ENCODE measurements around the gene PDZD2.

Gene PDZD2

DNA sequence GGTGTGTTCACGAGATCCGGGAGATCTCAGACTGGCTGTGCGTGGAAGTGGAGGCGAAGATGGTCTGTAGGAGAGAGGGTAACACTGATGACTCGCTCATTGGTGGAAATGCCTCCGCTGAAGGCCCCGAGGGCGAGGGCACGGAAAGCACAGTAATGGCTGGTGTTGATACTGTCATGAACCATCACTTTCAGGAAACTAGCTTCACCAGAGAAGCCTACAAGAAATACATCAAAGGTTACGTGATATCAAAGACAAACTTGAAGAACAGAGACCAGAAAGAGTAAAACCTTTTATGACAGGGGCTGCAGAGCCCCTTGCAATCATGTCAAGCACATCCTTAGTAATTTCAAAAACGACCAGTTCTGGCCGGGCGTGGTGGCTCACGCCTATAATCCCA is 269.5 kb downstream of the PDZD2 start:
- FAIRE-seq, result peak; percentile 60

DNA sequence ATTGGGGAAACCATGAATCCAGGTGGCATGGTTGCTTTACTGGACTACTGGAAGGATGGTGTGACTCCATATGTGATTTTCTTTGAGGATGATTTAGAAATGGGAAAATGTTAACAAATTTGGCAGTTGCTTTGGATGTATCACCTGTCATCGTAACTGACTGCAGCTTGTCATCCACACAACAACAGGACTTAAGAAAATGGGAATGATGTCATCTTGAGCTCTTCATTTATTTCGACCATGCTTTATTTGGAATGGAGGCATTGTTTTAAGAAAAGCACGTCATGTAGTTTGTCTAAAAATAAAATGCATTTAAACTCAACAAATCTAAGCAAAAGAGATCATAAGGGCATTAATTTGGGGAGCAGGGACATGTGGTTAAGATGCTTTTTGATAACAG is 270.1 kb downstream of the PDZD2 start:
- DNase-seq (ENCODE audit: insufficient read length, low spot score), result no peak

More for the DNA sequence above, 269.5 kb downstream of the PDZD2 start:
- no peak for DNase-seq (ENCODE audit: insufficient read length, low spot score)

DNA sequence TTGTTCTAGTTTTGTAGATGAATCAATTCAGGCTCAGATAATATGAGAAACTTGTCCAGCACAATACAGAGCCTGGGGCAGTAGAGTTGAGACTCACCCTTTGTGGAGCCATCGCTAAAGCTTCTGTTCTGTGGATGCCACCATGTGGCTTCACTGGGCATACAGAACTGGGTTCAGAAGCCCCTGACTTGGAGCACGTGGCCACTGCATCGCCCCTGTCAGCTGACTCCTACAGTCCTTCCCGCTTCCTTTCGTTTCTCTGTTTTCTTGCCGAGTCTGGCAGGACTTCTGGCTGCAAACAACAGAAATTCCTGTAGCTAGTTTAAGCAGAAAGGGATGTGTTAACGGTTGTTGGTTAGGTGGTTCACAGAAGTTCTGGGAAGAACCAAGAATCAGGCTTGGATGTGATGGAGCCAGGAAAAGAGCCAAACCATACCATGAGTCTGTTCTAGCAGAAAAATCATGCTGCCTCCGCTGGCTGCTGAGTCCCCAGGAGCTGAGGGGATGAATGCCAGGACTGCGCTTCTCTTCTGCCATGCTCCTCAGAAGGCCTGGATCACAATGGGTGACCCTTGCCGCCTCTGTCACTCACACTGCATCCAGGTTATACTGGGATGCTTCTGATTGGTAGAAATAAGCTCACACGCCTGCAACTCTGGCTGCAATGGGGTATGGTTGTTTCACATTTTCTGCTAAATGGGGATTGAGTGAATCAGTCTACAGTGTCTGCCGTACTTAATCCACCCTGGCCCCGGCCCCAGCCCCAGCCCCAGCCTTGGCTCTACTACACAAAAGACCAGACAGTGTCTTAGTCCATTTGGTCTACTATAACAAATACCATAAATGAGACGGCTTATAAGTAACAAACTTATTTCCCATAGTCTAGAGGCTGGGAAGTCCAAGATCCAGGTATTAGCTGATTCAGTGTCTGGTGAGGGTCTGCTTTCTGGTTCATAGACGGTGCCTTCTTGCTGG is 272.6 kb downstream of the PDZD2 start:
- DNase-seq (ENCODE audit: insufficient read length, low spot score) (no peak), FAIRE-seq (no peak)

More for the DNA sequence above, 270.1 kb downstream of the PDZD2 start:
- peak; percentile 86 for FAIRE-seq

DNA sequence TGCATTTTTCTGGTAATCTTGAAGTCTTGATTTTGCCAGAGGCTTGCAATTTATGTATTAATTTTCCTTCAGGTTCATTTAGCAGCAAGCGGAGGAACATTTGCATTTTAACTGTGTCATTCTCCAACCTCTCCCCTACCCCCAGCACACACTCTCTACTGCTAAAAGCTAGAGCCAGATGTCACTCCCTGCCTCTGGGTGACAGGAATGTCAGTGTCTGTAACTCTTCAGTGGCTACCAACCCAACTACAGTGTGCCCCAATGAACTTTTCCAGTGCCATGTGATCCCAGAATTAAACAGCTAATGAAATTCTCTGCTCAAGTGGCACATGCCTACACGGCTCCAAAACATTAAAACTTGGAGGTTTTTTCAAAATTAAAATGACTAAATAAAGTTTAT is 274.9 kb downstream of the PDZD2 start:
- no peak for FAIRE-seq
- no peak for DNase-seq (ENCODE audit: insufficient read length, low spot score)

DNA sequence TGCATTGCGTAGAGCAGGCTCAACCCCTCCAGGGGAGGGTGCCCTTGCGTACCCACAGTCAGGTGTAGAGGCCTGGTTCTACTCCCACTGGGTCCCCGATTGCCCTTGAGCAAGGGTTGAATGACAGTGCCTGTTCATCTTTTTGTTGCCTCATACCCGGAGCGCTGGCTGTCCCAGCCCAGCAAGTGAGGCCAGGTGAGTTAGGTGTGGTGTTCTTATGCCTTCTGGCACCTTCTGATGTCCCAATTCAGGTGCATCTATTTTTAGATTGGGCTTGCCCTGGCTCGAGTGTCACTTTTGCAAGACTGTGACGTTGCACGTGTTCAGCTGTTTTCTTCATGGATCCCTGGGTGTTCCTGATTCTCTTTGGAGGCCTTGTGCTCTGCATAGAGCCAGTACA is 277.4 kb downstream of the PDZD2 start:
- DNase-seq (ENCODE audit: insufficient read length, low spot score) (no peak), FAIRE-seq (peak; percentile 33)

DNA sequence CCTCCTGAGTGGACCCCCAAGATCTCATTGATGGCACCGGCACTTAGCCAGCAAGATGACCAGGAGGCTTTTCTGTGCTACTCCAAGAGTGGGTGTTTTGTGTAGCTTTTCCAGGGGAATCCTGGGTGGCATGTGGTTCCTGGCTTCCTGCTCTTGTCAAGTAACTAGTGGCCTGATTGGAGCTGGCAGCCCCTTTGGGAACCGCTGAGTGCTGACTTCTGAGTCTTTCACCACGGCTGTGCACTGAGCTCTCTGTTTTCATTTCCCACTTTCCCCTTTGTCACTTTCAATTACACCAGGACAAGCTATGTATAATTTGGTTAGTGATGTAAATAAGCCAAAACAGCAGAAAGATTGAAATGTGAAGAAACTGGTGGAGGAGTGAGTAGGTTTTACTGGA is 279.8 kb downstream of the PDZD2 start:
- FAIRE-seq, result no peak
- no peak for DNase-seq (ENCODE audit: insufficient read length, low spot score)

DNA sequence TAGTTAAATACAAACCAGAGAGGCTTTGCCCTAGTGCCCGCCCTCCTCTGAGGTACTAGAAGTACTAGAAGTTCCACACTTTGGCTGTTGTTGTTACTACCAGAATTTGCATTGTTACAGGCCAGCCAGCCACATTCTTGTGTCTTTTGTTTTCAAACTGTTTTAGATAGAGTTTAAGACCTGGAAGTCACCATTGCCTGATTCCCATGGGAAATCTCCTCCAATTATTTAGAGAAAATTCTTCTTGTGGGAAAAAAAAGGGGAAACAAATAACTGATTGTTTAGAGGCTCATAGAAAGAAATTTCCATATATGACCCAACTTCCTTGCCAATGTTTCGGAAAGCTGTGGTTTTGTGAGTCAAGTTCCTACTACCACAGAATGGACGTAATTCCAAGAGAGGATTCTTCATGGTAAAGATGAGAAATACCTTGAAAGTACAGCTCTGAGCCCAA is 282.9 kb downstream of the PDZD2 start:
- DNase-seq (ENCODE audit: insufficient read length, low spot score) (peak; percentile 53), FAIRE-seq (no peak)

GRCh38 chr5:31924005-31924404 is 285.1 kb downstream of the PDZD2 start:
- peak; percentile 76 for FAIRE-seq
- no peak for DNase-seq (ENCODE audit: insufficient read length, low spot score)

DNA sequence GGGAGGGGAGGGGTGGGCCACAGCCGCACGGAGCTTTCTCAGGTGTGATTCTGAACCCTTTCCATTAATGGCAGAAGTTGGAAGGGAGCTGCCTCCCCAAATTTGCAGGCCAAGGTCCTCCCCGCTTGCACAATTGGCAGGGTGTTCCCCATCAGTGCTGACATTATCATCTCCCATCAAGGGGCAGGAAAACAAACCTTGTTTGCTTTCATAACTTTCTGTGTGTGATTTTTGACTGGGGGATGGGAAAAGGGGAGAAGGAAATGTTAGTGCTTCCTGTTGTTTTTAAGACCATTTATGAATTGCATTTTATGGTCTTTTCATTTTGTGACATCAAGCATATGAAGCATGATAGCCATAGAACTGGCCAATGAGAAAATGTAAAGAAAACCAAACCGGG is 292.9 kb downstream of the PDZD2 start:
- DNase-seq (ENCODE audit: insufficient read length, low spot score) (no peak), FAIRE-seq (no peak)

DNA sequence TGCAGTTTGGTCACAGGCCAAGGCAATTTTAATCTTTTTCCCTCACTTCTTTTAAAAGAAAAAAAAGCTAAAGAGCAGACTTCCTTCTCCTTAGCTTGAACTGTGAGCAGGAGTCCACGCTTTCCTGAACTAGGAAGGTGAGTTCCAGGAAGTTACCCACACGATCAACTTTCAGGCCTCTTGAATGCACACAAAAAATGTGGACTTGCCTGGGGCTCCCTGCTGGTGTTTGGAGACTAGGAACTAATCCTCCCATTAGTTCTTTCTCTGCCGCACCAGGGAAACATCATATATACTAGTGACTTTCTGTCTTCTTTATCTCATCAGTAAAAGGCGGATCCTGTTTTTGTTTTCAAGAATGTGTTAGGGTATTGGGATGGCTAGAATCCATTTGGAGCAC is 295.2 kb downstream of the PDZD2 start:
- no peak for FAIRE-seq
- DNase-seq (ENCODE audit: insufficient read length, low spot score), result no peak

GRCh38 chr5:31935496-31936369 is 296.8 kb downstream of the PDZD2 start:
- FAIRE-seq (no peak), DNase-seq (ENCODE audit: insufficient read length, low spot score) (peak; percentile 54)

GRCh38 chr5:31936683-31937082 is 297.8 kb downstream of the PDZD2 start:
- DNase-seq (ENCODE audit: insufficient read length, low spot score), result no peak
- FAIRE-seq, result no peak

GRCh38 chr5:31937226-31937625 is 298.3 kb downstream of the PDZD2 start:
- DNase-seq (ENCODE audit: insufficient read length, low spot score), result no peak

DNA sequence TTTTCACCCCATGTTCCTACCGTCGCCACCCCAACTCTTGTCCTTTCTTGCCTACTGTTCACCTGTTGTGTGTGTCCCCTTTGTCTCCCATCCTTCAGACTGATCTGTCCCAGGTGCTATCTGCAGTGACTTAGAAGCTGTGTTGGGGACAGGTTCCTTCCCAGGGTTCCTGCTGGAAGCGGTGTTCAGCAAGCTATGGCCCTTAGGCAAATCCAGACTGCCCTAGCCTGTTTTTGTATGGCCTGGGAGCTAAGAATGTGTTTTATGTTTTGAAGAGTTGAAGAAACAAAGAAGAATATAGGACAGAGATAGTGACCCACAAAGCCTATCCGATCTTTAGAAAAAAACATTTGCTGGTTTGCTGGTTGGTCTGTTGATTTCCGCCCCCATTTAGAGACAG is 298.8 kb downstream of the PDZD2 start:
- no peak for DNase-seq (ENCODE audit: insufficient read length, low spot score)
- no peak for FAIRE-seq

More at GRCh38 chr5:31937226-31937625, 298.3 kb downstream of the PDZD2 start:
- peak; percentile 79 for FAIRE-seq

DNA sequence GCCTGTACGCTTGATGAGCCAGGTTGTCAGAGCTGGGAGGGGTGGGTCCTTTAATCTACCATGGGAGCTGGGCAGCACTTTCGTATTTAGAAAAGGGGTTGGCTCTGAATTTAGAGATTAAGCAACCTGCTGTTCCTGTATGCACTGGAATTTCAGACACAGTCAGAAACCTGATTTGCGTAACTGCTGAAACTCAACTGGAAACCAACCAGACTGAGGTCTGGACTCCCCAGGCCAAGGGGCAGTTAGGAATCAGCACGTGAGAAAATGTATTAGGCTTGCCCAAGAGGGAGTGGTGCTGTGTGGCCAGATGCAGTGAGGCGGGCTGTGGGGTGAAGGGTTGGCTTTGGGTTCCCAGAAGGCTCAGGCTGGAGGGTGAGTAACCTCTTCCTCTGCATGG is 300.2 kb downstream of the PDZD2 start:
- FAIRE-seq (no peak), DNase-seq (ENCODE audit: insufficient read length, low spot score) (no peak)

GRCh38 chr5:31941151-31941755 is 302.3 kb downstream of the PDZD2 start:
- FAIRE-seq (peak; percentile 66), DNase-seq (ENCODE audit: insufficient read length, low spot score) (no peak)

DNA sequence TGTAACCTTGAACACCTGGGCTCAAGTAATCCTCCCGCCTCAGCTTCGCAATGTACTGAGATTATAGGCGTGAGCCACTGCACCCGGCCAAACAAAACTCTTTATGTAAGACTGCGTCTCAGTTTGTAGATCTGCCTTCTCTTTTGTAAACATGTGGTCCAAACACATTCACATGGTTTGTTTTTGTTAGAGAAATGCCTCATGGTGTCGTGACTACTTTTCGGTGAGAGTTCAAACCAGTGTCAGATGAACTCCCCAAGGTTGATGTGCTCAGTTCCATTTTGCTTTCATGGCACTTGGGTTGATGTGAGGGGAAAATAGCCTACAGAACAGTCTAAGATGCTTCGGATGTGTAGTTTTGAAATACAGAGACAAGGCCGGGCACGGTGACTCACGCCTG is 303.6 kb downstream of the PDZD2 start:
- FAIRE-seq (no peak), DNase-seq (ENCODE audit: insufficient read length, low spot score) (no peak)

GRCh38 chr5:31944684-31945445 is 305.9 kb downstream of the PDZD2 start:
- FAIRE-seq (peak; percentile 44), DNase-seq (ENCODE audit: insufficient read length, low spot score) (no peak)

- FAIRE-seq (no peak), DNase-seq (ENCODE audit: insufficient read length, low spot score) (no peak)
Observed at GRCh38 chr5:31948006-31948405, 309.1 kb downstream of the PDZD2 start.

DNA sequence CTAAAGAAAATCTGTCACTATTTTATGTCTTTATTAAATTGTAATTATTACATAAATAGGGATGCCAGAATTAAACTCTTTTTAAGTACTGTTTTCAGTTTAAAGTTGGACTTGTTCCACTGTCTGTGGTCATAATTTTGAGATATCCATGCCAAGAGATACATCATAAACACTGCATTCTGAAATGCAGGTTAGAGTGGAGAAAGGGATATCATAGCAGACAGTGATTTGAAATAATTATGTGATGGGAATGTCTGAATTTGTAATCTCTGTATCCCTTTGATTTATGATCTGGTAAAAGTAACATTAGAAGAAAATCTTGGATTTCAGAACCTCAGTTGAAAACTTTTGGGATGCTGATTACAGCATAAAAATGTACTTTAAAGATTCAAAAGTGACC is 313.1 kb downstream of the PDZD2 start:
- DNase-seq (ENCODE audit: insufficient read length, low spot score) (no peak), FAIRE-seq (no peak)
